Endothelial cell (in vitro differentiated cells): ENCODE results near the gene HLA-F. TPM values are rescaled to one million over a fixed set of nuclear protein-coding genes. Genes with fewer than 3 reads are reported as not detected.

Experiments used
- DNase-seq: peaks from one replicate; pipeline ENCODE4 v3.0.0; 2021; ENCODE audit warnings: low spot score
- H3K27ac Mint-ChIP-seq: one replicate; pipeline ENCODE4 v1.8.0; 2021; ENCODE audit warnings: mixed read lengths, inconsistent platforms; ENCODE audit not compliant: unreplicated experiment
- H3K27me3 Mint-ChIP-seq: one replicate; pipeline ENCODE4 v1.8.0; 2021; ENCODE audit warnings: mild to moderate bottlenecking, moderate library complexity, mixed read lengths, inconsistent platforms; ENCODE audit not compliant: unreplicated experiment
- H3K36me3 Mint-ChIP-seq: one replicate; pipeline ENCODE4 v1.8.0; 2021; ENCODE audit warnings: mild to moderate bottlenecking, low read depth, mixed read lengths, inconsistent platforms; ENCODE audit not compliant: unreplicated experiment
- H3K4me1 Mint-ChIP-seq: one replicate; pipeline ENCODE4 v1.8.0; 2021; ENCODE audit warnings: mild to moderate bottlenecking, mixed read lengths, inconsistent platforms; ENCODE audit not compliant: unreplicated experiment
- H3K4me3 Mint-ChIP-seq: one replicate; pipeline ENCODE4 v1.8.0; 2021; ENCODE audit warnings: mild to moderate bottlenecking, mixed read lengths, inconsistent platforms; ENCODE audit not compliant: unreplicated experiment
- H3K9me3 Mint-ChIP-seq: one replicate; pipeline ENCODE4 v1.8.0; 2021; ENCODE audit warnings: mixed read lengths, inconsistent platforms; ENCODE audit not compliant: unreplicated experiment
- total RNA-seq: library from RNA; stranded (reverse); fragmentation: NEBNext Ultra II Directional; extraction: Animal tissue kit (Norgen Biotek cat#: 25700); gene quantifications from one replicate; pipeline ENCODE4 v1.2.1, GENCODE V29; 2021; ENCODE audit not compliant: unreplicated experiment
- TF ChIP-seq, protein P1 (sequence below): fragments of 200-600 bp; sonication (generic); IDR thresholded peaks from one replicate; pipeline ENCODE4 v1.5.0; 2021; ENCODE audit warnings: antibody characterized with exemption; ENCODE audit not compliant: unreplicated experiment

Gene HLA-F
- total RNA-seq, 1 donor from 2014 or later = 5.1 TPM

- Mint-ChIP-seq H3K27ac (no peak overlapping the region), H3K4me1 (peaks cover 2% of the 10 kb centered on the region), H3K36me3 (no peaks in the 10 kb centered on the region), H3K9me3 (no peaks in the 10 kb centered on the region), H3K27me3 (peaks cover 2% of the 10 kb centered on the region), H3K4me3 (no peak overlapping the region)
- TF ChIP-seq, protein P1, sequence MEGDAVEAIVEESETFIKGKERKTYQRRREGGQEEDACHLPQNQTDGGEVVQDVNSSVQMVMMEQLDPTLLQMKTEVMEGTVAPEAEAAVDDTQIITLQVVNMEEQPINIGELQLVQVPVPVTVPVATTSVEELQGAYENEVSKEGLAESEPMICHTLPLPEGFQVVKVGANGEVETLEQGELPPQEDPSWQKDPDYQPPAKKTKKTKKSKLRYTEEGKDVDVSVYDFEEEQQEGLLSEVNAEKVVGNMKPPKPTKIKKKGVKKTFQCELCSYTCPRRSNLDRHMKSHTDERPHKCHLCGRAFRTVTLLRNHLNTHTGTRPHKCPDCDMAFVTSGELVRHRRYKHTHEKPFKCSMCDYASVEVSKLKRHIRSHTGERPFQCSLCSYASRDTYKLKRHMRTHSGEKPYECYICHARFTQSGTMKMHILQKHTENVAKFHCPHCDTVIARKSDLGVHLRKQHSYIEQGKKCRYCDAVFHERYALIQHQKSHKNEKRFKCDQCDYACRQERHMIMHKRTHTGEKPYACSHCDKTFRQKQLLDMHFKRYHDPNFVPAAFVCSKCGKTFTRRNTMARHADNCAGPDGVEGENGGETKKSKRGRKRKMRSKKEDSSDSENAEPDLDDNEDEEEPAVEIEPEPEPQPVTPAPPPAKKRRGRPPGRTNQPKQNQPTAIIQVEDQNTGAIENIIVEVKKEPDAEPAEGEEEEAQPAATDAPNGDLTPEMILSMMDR = no peak
- DNase-seq = no peak
These were observed 28.6 kb upstream of the HLA-F start for GRCh38 chr6:29694637-29695036.

DNA sequence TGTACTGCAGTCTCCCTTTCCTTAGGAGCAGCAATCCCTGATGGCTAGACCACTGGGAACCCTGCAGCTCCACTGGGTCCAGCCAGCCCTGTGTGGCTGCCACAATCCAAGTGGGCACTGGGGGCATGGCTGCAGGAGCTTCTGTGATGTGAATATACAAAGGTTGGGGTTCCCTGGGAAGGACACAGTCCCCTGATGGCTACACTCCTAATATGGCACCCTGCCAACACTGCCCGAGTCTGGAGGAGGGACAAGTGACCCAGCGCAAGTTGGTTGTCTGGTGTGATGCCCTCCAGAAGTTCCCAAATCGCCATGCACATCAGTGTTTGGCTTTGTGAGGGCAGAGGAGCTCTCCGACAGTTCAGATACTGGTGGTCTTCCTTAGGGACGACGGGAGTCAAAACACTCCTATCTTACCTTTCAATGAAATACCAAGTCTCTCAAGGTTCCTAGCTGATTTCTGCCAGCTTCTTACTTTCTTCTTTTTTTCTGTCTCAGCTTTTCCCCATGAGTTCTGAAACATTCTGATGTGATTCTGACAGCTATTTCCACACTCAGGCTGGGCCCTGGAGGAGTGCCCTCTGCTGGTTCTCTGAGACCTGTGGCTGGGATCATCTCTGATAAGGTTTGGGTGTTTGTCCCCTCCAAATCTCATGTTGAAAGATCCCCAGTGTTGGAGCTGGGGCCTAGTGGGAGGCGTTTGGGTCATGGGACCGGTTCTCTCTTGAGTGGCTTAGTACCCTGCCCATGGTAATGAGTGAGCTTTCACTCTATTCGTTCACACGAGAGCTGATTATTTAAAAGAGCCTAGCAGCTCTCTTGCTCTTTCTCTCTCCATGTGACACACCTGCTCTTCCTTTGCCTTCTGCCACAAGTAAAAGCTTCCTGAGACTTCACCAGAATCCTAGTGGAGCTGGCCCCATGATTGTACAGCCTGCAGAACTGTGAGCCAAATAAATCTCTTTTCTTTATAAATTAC, 26.8 kb upstream of the HLA-F start:
- peak; percentile 50 for DNase-seq
- Mint-ChIP-seq H3K27ac (no peak overlapping the region), H3K9me3 (no peaks in the 10 kb centered on the region), H3K27me3 (peaks cover 2% of the 10 kb centered on the region), H3K4me1 (peaks cover 2% of the 10 kb centered on the region), H3K36me3 (no peaks in the 10 kb centered on the region), H3K4me3 (no peak overlapping the region)
- TF ChIP-seq, protein P1 = no peak

GRCh38 chr6:29702519-29703103, 20.6 kb upstream of the HLA-F start:
- peaks cover 9% of the 10 kb centered on the region for H3K4me1 Mint-ChIP-seq
- TF ChIP-seq, protein P1 = peak; percentile 72
- H3K27ac Mint-ChIP-seq = no peak overlapping the region
- no peaks in the 10 kb centered on the region for H3K9me3 Mint-ChIP-seq
- no peaks in the 10 kb centered on the region for H3K27me3 Mint-ChIP-seq
- peak; percentile 82 for DNase-seq
- H3K36me3 Mint-ChIP-seq = no peaks in the 10 kb centered on the region
- no peak overlapping the region for H3K4me3 Mint-ChIP-seq

DNA sequence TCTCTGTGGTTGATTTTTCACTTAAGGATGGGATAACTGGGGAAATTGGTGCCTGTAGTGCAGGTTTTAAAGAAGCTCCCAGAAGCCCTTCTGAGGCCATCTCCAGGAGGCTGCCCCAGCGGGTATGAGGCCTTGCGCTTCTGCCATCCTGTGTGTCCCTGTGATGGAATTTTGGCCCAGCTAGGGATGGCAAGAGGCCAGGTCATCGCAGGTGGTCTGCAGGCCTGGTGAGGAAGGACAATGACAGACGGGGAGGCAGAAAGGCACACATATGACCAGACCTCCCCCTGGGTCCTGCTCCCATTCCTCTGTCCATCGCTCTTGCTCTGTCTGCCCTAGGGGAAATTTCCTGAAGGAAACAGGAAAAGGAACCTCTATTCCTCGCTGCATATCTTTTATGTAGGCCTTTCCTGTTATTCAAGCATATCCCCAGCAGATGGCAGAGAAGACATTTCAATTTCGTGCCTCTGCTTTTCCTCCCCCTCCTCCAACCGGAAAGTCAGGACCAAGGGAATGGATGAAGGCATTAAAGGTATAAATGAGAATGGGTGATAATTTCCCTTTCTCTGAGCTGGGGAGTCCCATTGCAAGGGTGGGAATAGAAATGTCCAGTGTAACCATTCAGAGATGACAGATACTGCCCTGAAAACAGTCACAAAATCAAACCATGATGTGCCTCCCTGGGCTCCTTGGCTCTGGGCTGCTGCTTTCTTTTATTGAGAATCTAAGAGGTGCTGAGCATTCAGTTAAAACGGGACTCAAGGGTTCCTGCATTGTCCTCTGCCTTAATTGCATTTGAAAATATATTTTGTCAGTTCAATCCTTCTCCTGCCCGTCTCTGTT, 17.6 kb upstream of the HLA-F start:
- H3K27ac Mint-ChIP-seq = no peak overlapping the region
- H3K4me1 Mint-ChIP-seq = peaks cover 21% of the 10 kb centered on the region
- H3K27me3 Mint-ChIP-seq = no peaks in the 10 kb centered on the region
- no peaks in the 10 kb centered on the region for H3K36me3 Mint-ChIP-seq
- H3K4me3 Mint-ChIP-seq = no peak overlapping the region
- H3K9me3 Mint-ChIP-seq = no peaks in the 10 kb centered on the region
- TF ChIP-seq, protein P1 = peak; percentile 47
- DNase-seq = peak; percentile 48
